Tibial nerve (tissue), 4 donors: ENCODE results near the gene ANGPTL7.
A peak's percentile ranks its signal among the peaks of the same experiment; 100 is the strongest.

Experiments used
- EP300 ChIP-seq, 2 donors: sonication (generic); formaldehyde crosslinking; IDR thresholded peaks; one replicate each; pipeline ENCODE4 v1.6.1; 2017; ENCODE audit warnings: antibody characterized with exemption in 2 of 2, mild to moderate bottlenecking in 1 of 2
- POLR2A ChIP-seq, 2 donors: fragments of 450-650 bp; IDR thresholded peaks; one replicate each; pipeline ENCODE4 v1.6.1; 2017; ENCODE audit warnings: antibody characterized with exemption in 2 of 2, mild to moderate bottlenecking in 2 of 2, moderate library complexity in 2 of 2
- TF ChIP-seq, protein P1 (sequence below), 5 experiments: fragments of 200-600 bp in 3 of 5; fragments of 450-650 bp in 2 of 5; sonication (generic) in 3 of 5; IDR thresholded peaks; one replicate each; pipeline ENCODE4 v1.5.1; 2016 to 2019; ENCODE audit warnings: antibody characterized with exemption in 5 of 5, mild to moderate bottlenecking in 3 of 5, moderate library complexity in 2 of 5

DNA sequence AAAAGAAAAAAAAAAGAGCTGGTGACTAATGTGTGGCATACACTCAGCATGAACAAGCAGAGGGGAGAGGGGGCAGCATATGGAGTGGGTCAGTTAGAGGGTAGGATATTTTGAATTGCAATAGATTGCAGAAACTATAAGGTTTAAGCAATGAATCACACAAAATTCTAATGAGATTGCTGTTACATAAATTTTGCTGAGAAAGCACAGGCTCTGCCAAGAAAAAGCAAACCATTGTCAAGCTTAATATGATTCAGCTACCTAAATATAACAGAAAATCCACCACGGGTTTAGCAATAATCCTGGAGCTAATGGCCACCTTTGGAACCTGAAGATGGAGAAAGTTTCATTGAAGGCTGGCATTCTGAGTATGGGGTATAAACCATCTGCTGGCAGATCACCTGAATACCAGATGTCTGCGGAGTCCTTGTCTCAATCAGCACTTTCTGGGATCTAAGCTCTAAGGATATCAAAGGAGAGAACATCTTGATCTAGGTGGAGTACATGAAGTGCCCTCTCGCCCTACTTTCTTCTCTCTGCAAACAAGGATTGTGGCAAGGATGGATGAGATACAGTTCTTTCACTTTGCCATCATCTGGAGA is 30.3 kb upstream of the ANGPTL7 start:
- TF ChIP-seq, protein P1, sequence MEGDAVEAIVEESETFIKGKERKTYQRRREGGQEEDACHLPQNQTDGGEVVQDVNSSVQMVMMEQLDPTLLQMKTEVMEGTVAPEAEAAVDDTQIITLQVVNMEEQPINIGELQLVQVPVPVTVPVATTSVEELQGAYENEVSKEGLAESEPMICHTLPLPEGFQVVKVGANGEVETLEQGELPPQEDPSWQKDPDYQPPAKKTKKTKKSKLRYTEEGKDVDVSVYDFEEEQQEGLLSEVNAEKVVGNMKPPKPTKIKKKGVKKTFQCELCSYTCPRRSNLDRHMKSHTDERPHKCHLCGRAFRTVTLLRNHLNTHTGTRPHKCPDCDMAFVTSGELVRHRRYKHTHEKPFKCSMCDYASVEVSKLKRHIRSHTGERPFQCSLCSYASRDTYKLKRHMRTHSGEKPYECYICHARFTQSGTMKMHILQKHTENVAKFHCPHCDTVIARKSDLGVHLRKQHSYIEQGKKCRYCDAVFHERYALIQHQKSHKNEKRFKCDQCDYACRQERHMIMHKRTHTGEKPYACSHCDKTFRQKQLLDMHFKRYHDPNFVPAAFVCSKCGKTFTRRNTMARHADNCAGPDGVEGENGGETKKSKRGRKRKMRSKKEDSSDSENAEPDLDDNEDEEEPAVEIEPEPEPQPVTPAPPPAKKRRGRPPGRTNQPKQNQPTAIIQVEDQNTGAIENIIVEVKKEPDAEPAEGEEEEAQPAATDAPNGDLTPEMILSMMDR (IDR thresholded peaks at IDR 0.05) = no peak
- peak in 1 of 2 donors; percentile 42 for TF ChIP-seq EP300 (IDR thresholded peaks at IDR 0.05)
- no peak for TF ChIP-seq POLR2A (IDR thresholded peaks at IDR 0.05)
